ENCODE results near the gene DIAPH3. TPM values are rescaled to one million over a fixed set of nuclear protein-coding genes. Genes with fewer than 3 reads are reported as not detected.

The DIAPH3 gene
- total and polyA plus RNA-seq, 10 donors = 0.07 to 4.1 (median 1.4) TPM

GRCh38 chr13:60013166-60013565, 150.6 kb downstream of the DIAPH3 start:
- 80 to 97% (median 94%) methylated on average over 6 of the region's 6 CpGs for WGBS, 5 donors
- Histone ChIP-seq H3K27ac (no peak overlapping the region), H3K36me3 (no peaks in the 10 kb centered on the region), H3K27me3 (replicated peaks in 1 of 7) (no peaks in the 10 kb centered on the region), H3K9me3 (no peaks in the 10 kb centered on the region), H3K4me3 (no peak overlapping the region), H3K4me1 (no peaks in the 10 kb centered on the region)
- intact Hi-C loops (cut with DNase I; ENCODE audit: low total_unique reads) = no loop called here
- no peak for DNase-seq
- TF ChIP-seq CTCF (IDR thresholded peaks at IDR 0.05 in 8 of 11, conservative IDR thresholded peaks at IDR 0.05 in 3 of 11) (no peak), POLR2AphosphoS5 (IDR thresholded peaks at IDR 0.05) (no peak), POLR2A (IDR thresholded peaks at IDR 0.05) (no peak)

- intact Hi-C loops (cut with DNase I; ENCODE audit: low total_unique reads) = no loop called here
- TF ChIP-seq CTCF (IDR thresholded peaks at IDR 0.05 in 8 of 11, conservative IDR thresholded peaks at IDR 0.05 in 3 of 11) (no peak), POLR2A (IDR thresholded peaks at IDR 0.05) (no peak), POLR2AphosphoS5 (IDR thresholded peaks at IDR 0.05) (no peak)
- Histone ChIP-seq H3K27ac (no peak overlapping the region), H3K36me3 (no peaks in the 10 kb centered on the region), H3K4me1 (no peaks in the 10 kb centered on the region), H3K9me3 (no peaks in the 10 kb centered on the region), H3K4me3 (no peak overlapping the region), H3K27me3 (replicated peaks in 1 of 7) (no peaks in the 10 kb centered on the region)
- no peak for DNase-seq
- WGBS, 5 donors = 79 to 90% (median 87%) methylated on average over 1 of the region's 1 CpG
Observed at GRCh38 chr13:60012488-60012887, 151.2 kb downstream of the DIAPH3 start.

GRCh38 chr13:60009300-60010253, 154.2 kb downstream of the DIAPH3 start:
- Histone ChIP-seq H3K4me3 (no peak overlapping the region), H3K36me3 (no peaks in the 10 kb centered on the region), H3K27me3 (replicated peaks in 1 of 7) (no peaks in the 10 kb centered on the region), H3K9me3 (no peaks in the 10 kb centered on the region), H3K27ac (no peak overlapping the region), H3K4me1 (no peaks in the 10 kb centered on the region)
- DNase-seq = no peak
- no peak for TF ChIP-seq CTCF (IDR thresholded peaks at IDR 0.05 in 8 of 11, conservative IDR thresholded peaks at IDR 0.05 in 3 of 11)
- TF ChIP-seq POLR2A (IDR thresholded peaks at IDR 0.05) = no peak
- TF ChIP-seq POLR2AphosphoS5 (IDR thresholded peaks at IDR 0.05) = no peak
- intact Hi-C loops (cut with DNase I; ENCODE audit: low total_unique reads) = no loop called here
- WGBS, 5 donors = 77 to 87% (median 83%) methylated on average over 6 of the region's 6 CpGs

- no peak for DNase-seq
- intact Hi-C loops (cut with DNase I; ENCODE audit: low total_unique reads) = no loop called here
- no peaks in the 10 kb centered on the region for H3K27me3 ChIP-seq (replicated peaks in 1 of 7)
- H3K9me3 ChIP-seq = no peaks in the 10 kb centered on the region
- no peaks in the 10 kb centered on the region for H3K36me3 ChIP-seq
- H3K4me3 ChIP-seq = no peak overlapping the region
- TF ChIP-seq POLR2A (IDR thresholded peaks at IDR 0.05) (no peak), CTCF (IDR thresholded peaks at IDR 0.05 in 8 of 11, conservative IDR thresholded peaks at IDR 0.05 in 3 of 11) (no peak), POLR2AphosphoS5 (IDR thresholded peaks at IDR 0.05) (no peak)
- H3K27ac ChIP-seq = no peak overlapping the region
- H3K4me1 ChIP-seq = no peaks in the 10 kb centered on the region
- WGBS, 5 donors = 45 to 87% (median 82%) methylated on average over 2 of the region's 2 CpGs
Observed at GRCh38 chr13:60001889-60002288, 161.8 kb downstream of the DIAPH3 start.

Measured in spleen (tissue), 11 donors.